NCI-H526 treated with DMSO at 0.1 percent for 48 hours (cell line): ENCODE results near the gene PAQR4.

Experiments
- DNase-seq: peaks from one replicate; lab custom pipeline; 2025; lab: John Stamatoyannopoulos, UW

The PAQR4 gene

DNA sequence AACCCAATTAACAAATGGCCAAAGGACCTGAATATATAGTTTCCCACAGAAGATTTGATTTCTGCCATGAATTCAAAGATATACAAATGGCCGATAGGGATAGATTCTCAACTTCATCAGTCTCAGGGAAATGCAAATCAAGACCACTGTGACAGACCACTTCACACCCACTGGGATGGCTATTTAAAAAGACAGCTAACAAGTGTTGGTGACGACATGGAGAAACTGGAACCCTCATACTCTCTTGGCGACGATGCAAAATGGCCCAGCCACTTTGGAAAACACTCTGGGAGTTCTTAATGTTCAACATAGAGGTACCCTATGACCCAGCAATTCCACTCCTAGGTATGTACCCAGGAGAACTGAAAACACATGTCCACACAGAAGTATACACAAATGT lies 22.5 kb upstream of the PAQR4 start:
- DNase-seq, result no peak

DNA sequence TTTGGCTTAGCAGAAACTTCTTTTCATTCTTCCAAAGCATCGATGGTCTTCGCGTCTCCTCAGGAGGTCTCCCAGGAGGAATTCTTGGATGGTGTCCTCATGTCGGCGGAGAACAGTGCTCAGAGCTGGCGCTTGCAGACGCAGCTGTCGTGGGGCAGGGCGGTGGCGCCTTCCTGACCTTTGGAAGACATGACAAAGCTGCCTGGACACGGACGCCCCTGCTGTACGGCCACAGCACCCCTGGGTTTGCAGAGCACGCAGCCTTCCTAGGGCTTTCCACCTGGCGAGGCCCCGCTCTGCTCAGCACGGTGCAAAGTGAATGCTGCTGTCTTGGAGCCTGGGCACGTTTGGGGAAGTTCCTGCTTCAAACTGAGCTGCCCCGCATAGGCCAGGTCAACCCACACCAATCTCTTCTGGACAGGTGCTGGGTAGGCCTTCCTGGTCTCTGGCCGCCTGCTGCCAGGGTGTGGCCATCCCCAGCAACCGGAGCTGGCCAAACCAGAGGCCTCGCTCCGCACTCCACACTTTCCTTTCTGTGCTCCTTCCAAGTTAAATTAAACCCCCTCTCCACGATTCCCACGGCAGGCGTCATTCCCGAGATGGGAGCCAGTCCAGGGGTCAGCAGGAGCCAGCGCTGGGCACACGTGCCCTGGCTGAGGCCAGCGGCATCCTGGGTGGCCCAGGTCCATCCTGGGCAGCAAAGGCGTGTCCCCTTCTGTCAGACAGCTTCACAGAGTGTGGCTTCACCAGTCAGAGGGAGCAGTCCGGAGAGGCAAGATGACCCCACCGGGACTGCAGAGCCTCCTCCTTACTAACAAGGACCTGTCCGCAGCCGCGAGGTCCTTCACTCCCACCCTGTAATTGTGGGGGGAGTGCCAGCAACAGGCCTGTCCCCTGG lies 20.1 kb upstream of the PAQR4 start:
- DNase-seq, result no peak

- DNase-seq, result no peak
Observed at GRCh38 chr16:2949705-2950352, 19.3 kb upstream of the PAQR4 start.

DNA sequence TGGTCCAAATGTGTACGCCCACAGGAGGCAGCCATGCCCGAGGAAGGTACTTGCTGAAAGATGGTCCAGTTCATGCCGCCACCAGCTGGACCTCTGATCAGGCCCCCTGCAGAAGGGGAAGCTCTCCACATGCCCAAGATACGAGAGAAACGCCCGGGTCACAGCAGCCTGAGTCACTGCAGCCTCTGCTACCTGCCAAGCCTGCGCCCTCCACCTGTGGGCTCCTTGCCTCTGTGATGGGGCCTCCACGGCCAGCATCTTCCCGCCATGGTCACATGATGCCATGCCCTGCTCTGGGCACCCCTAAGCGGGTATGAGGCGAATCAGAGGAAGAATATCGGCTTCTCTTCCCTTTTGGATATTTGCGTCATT lies 18.8 kb upstream of the PAQR4 start:
- no peak for DNase-seq

DNA sequence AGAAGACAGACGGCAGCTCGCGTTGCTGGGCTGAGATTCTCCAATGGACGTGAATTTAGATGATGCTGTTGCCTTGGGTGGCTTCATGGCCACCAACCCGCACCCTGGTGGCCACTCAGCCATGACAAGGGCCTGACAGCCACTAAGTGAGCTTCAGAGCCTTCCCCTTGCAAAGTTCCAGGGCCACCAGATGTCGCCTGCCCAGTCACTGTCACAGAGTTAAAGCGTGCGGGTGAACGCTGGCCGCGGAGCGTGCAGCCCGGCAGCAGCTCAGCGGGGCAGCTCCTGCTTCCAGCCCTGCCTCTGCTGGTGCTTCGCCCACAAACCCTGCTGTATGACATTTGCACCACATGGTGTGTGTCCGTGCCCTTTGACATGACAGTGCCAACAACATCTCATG lies 18.4 kb upstream of the PAQR4 start:
- DNase-seq, result no peak

DNA sequence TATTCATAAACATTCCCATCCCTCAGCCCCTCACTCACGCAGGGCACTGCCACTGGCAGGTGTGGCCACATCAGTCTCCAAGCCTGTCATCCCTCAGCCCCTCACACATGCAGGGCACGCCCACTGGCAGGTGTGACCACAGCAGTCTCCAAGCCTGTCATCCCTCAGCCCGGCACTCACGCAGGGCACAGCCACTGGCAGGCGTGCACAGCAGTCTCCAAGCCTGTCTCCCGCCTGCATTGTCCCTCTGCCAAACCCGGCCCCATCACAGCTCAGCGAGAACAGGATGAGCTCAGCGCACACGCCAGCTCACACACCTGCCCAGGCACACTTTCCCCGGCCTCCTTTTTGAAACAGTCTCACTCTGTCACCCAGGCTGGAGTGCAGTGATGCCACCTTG lies 16.5 kb upstream of the PAQR4 start:
- DNase-seq, result no peak

DNA sequence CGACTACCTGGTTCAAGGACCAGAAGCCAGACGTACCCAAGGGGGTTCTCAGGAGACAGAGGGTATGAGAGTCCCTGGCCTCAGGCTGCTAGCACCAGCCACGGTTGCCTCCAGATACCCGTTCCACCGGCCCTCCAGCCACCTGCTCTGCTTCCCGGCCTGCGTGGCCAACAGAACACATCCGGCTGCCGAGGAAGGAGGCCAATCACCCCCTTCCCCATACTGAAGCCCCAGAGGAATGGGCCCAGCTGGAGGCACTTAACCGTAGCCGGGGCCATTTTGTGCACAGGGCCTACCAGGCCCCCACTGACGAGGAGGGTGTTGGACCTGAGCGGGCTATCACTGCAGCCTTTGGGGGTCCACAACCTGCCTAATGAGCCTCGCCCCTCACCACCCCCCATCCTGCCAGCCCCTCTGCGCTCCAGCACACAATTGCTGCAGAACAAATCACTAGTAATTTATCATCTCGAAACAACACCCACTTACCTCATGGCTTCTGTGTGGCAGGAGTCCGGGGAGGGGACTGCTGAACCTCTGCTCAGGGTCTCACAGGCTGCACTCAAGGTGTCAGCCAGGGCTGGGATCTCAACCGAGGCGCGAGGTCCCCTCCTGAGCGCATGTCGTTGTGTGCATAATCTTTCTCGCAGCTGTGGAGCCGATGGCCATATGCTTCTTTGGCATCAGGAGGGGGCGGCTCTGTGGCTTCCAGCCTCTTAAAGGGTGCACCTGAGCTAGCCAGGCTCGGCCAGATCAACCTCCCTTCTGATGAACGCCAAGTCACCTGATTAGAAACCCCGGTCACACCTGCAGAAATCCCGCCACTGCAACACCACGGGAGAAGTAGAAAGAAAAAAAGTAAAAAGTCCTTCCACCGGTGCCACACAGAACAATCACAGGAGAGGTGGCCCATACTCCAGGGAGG lies 15.2 kb upstream of the PAQR4 start:
- DNase-seq, result no peak

- no peak for DNase-seq
Observed at GRCh38 chr16:2954656-2955381, 14.3 kb upstream of the PAQR4 start.

DNA sequence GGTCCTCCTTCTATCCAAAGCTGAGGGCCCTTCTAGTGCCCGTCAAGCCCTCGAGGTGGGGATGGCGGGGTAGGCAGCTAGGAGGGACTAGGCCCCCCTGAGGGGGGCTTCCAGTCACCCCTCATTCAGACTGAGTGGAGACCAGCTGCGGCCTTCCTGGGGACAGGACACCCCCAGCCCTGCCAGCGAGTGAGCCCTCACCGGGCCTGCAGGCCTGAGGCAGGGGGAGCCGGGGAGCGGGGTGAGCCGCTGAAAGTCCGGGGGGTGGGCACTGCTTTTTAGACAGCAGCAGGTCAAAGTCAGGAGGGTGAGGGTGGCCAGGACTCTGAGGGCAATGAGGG lies 13.7 kb upstream of the PAQR4 start:
- no peak for DNase-seq

DNA sequence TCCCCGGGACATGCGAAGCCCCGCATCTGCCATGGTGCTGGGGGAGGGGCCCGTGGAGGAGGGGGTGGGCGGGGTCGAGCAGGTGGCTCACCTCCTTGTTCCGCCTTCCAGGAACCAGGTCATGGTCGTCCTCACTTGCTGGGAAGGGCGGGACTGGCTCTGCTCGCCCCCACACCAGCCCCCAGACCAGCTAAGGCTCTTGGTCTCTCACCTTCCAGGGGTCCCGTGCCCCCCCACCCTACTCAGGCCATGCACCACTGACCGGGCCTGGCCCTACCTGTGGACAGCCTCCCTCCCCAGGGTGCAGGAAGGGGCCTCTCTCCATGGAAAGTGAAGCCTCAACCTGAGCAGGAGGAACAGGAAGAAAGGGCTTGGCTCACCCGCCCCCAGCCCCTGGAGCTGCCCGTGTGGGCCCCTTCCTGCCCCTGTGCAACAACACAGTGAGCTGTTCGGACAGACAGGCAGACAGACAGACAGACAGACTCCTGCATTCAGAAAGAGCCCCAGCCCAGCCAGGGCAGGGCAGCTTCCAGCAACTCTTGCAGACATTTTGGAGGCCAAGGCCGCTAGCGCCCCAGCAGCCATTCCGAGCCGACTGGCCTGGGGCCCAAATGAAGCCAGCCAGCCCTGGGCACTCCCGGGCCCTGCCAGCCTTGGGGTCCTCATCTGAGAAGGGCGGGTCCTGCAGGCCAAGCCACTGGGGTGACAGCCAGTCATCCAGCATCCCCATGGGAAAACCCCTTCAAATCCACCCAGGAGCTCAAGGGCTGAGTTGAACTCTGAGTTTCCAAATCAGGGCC lies 13.2 kb upstream of the PAQR4 start:
- no peak for DNase-seq

- DNase-seq, result no peak
Observed at GRCh38 chr16:2956579-2956956, 12.6 kb upstream of the PAQR4 start.

DNA sequence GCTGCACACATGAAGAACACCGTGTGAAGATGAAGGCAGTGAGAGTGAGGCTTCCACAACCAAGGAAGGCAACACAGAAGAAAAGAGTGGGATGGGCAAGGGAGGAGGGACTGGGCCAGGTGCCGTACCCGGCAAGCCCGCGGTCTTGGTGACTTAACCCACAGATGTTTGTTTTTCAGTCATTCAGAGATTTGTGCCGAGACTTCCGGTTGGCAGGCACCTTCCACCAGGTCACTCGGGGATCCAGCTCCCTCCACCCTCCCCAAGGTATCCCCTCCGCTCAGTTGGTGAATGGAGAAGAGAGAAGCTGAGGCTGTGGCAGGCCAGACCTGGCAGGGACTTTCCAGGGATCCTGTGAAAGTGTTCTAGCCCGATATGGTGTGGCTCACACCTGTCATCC lies 9.9 kb upstream of the PAQR4 start:
- no peak for DNase-seq

DNA sequence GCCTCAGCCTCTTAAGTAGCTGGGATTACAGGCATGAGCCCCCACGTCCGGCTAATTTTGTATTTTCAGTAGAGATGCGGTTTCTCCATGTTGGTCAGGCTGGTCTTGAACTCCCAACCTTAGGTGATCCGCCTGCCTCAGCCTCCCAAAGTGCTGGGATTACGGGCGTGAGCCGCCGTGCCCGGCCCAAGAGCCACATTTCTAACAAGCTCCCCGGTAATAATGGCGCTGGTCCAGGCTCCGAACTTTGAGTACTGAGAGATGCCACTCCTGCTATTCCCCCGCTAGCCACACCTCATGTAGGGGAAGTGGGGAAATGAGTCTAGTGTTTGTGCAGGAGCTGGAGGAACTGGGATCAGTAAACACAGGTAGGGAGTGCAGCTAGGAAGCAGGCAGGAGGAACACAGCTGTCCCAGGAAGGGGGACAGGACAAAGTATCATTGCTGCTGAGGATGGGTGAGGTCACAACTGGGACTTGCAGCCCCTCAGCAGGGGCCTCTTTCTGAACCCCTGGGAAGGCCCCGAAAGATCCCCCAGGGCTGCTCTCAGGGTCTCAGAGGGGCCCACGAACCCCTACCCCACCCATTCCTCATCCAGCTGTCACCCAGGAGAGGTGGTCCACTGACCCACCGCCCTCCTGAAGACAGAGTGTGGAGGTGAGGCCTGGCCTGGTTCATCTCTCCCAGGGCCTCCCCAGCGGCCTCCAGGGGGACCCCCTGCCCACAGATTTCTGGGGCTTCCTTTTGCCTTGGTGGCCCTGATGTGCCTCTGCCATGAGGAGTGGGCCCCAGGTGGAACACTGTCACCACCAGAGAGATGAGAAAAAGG lies 8.8 kb upstream of the PAQR4 start:
- DNase-seq, result no peak

GRCh38 chr16:2962334-2963073 lies 6.6 kb upstream of the PAQR4 start:
- DNase-seq, result no peak

GRCh38 chr16:2963074-2963722 lies 6.0 kb upstream of the PAQR4 start:
- DNase-seq, result no peak

DNA sequence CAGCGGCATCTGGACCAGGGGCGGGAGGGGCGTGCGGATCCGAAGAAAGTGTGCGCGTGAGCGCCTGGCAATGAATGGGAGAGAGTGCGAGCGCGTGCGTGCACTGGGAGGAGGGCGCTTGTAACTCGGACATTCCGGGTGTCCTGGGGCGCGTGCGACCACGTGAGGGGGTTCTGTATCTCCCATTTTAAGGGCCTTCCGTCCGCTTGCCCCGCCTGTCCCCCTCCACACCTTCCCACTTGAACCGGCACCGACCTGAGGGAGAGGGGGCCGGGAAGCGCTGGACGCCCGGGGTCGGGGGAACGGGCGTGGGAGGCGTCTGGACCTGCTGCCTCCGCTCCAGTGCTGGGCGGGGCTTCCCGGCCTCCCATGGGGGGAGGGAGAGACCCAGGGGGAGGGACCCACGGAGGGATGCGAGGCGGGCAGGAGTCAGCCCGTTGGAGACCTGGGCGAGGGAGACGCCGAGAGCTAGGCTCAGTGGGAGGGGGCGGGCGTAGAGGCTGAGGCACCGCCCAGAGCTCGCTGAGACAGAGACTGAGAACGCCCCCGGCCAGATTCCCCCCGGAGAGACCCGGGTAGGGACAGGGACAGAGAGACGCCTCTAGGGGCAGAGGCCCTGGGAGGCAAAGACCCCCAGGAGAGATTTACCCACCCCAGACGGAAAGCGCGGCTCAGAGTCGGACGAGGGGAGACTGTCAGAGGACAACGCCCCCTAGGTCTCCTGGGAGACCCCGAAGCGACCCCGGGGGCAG lies 5.2 kb upstream of the PAQR4 start, which contains the start of gene KREMEN2:
Gene KREMEN2 (plus strand): TSS at position 553 of the 752 bp plus-strand sequence. CDS start 246 bp downstream, outside the sequence.
- DNase-seq, result peak; percentile 30

GRCh38 chr16:2964475-2965336 lies 4.4 kb upstream of the PAQR4 start:
- DNase-seq, result peak; percentile 27
